Stimulated activated CD4-positive, alpha-beta T cell treated with anti-CD3 and anti-CD28 coated beads, Interleukin-15, amount 100 ng/mL, for 1 hour (primary cell): ENCODE data around the gene PDE4D.

Experiments used
- DNase-seq, 2 donors: peaks; one replicate each; pipeline ENCODE4 v3.0.0-alpha.2; 2020; ENCODE audit warnings: low read depth in 1 of 2, low spot score in 1 of 2

The PDE4D gene

DNA sequence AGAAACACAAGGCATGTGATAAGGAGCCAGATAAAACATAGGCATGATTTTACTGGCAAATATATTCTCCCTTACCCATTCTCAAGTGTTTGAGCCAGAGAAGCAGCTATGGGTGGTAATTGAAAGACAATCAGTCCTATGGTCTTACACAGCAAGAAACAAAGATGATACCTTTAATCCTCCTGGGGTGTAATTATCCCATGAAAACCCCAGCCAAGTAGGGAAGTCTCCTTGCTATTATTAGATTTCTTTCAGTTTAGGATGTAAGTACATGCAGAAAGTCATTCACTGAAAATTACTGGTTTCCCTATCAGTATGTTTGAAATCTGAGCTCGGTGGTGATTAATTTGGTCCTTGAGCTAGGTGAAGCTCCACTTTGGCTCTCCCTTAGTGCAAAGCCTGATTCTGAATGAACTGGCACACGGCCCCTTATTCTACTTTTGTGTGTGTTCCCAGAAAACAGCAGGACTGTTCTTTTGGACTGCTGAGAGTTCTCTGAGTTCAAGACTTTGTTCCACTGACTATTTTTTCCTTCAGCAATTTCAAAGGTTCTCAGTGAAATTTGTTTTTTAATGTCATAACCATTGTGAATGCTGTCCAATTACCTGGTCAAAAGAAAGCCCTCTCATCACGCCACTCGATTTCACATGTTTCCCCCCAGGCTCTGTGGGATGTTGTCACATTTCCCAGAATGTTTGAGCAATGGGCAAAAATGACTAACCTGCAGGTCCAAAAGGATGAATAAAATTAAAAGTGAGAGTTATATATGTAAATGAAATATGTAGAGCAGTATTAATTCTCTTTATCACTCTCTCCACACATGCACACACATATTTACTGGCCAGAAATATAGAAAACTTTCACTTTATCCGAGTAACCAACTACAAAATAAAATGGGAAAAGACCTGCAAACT, 967.6 kb downstream of the PDE4D start:
- no peak for DNase-seq

DNA sequence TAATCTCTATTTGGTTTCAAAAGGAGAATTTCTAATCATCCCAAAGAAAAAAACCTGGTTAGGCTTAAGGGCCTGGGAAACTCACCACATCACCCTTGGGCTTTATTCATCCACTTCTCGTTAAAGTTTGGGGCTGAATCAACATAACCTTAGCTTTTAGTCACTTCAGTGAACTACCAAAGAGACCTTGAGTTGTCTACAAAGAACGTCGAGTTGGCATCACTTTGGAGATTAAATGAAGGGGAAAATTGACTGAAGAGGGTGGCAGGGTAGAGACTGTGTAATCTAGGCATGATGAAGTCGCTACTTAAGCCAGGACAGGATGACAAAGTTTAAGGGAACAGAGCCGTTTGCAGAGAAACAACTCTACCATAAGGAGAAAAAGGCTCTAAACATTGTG, 969.2 kb downstream of the PDE4D start:
- DNase-seq: no peak

DNA sequence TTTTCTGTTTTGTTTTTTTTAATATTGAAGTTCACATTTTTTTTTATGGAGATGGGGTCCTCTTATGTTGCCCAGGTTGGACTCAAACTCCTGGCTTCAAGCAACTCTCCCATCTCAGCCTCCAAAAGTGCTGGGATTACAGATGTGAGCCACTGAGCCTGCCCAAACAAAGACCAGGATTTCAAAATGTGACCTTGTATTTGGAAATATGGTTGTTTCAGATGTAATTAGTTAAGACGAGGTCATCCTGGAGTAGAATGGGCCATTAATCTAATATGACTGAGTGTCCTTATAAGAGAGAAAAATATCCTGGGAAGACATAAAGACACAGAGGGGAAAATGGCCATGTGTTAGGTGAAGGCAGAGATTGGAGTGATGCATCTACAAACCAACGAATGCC, 970.2 kb downstream of the PDE4D start:
- no peak for DNase-seq

DNA sequence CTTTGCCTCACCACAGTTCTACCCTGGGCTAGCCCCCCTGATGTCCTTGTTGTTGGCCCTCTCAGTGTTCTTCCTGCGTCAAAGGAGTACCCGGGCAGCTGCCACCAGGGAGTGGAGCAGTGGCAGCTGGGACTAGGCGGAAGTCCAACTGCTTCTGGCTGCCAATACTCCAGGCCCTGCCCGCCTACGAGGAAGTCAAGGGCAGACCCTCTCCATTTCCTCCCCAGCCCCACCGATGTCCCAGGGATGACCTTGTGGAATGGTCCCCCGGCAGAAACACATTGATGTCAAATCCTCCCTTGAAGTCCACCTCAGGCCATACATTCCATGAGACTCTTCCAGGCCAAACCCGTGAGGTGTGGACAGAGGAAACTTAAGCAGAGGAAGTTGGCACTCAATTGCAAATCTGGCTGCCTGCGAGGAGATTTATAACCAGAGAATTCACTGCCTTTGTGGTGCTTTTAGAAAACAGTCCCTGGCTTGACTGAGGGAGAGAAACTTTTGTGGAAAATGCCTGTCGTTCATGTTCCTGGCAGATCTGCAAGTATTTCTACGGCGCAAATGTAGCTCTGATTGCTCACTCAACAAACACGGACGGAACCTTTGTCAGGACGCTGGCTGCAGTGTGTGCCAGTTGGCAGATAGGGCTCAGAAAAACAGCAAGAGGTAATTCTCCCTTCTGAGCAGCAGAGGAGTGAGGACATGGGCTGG, 970.9 kb downstream of the PDE4D start:
- no peak for DNase-seq

DNA sequence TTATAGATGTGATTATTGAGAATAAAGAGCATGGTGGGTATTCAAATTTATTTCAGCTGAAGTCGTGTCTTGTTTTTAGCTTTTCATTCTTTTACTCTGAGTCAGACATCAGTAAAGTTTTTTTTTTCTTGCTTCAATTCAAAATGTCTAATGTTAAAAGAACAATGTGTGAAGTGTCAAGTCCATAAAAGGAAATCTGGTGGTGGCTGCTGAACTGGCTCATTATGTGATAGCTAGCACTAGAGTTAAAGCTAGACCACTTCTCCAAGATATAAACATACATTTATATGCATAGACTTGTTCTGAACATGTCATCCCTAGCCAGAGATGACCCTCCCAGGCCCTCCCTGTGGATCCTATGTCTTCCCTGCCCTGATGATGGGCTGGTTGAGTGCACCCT, 972.4 kb downstream of the PDE4D start:
- no peak for DNase-seq

DNA sequence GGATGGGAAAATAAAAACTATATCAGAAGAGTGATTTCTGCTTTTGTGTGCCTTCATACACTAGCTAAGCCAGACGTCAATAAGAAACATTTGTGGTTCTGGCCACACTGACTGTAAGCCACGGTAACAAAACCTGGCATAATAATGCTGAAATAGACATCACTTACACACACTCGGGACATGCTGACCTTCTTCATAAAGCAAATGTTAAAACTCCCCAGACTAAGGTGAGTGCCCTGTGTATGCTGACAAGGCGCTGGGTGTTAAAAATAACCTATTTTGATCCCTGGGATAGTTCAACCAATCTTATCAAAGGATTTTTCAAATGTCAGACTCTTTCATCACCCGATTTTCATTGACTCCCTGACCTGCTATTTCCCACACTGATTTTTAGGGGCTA, 973.7 kb downstream of the PDE4D start:
- no peak for DNase-seq
